Suprapubic skin (tissue), 4 donors: ENCODE results near the gene TBC1D4.

Experiments used
- EP300 ChIP-seq: sonication (generic); formaldehyde crosslinking; IDR thresholded peaks from one replicate; pipeline ENCODE4 v1.6.1; 2017; ENCODE audit warnings: antibody characterized with exemption
- POLR2A ChIP-seq, 2 donors: fragments of 450-650 bp; IDR thresholded peaks; one replicate each; pipeline ENCODE4 v1.6.1; 2017; ENCODE audit warnings: antibody characterized with exemption in 2 of 2, mild to moderate bottlenecking in 2 of 2, moderate library complexity in 2 of 2
- POLR2AphosphoS5 ChIP-seq, 3 donors: sonication (generic); formaldehyde crosslinking; IDR thresholded peaks; one replicate each; pipeline ENCODE4 v1.6.1; 2017; ENCODE audit warnings: antibody characterized with exemption in 3 of 3
- TF ChIP-seq, protein P1 (sequence below), 2 donors: fragments of 200-600 bp in 1 of 2; fragments of 450-650 bp in 1 of 2; sonication (generic) in 1 of 2; IDR thresholded peaks; one replicate each; pipeline ENCODE4 v1.5.1; 2016 to 2019; ENCODE audit warnings: antibody characterized with exemption in 2 of 2, mild to moderate bottlenecking in 1 of 2, moderate library complexity in 1 of 2

DNA sequence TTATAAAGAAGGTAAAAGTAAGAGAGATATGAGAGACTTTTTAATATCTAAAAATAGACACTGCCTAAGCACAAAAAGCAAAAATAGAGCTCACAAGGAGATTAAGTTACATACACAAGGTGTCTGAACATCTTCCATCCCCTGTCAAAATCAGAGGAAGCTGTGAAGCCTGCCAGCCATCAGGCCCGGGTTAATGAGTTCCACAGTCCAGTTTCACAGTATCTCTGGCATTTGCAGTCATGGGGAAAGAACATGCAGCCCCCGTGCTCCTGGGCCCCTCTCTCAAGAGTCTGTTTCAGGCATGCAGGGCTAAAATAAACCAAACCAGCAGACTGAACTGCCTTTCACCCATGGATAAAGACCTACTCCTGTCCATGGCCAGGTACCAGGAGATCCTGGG lies 79.2 kb downstream of the TBC1D4 start:
- no peak for TF ChIP-seq POLR2A (IDR thresholded peaks at IDR 0.05)
- TF ChIP-seq, protein P1, sequence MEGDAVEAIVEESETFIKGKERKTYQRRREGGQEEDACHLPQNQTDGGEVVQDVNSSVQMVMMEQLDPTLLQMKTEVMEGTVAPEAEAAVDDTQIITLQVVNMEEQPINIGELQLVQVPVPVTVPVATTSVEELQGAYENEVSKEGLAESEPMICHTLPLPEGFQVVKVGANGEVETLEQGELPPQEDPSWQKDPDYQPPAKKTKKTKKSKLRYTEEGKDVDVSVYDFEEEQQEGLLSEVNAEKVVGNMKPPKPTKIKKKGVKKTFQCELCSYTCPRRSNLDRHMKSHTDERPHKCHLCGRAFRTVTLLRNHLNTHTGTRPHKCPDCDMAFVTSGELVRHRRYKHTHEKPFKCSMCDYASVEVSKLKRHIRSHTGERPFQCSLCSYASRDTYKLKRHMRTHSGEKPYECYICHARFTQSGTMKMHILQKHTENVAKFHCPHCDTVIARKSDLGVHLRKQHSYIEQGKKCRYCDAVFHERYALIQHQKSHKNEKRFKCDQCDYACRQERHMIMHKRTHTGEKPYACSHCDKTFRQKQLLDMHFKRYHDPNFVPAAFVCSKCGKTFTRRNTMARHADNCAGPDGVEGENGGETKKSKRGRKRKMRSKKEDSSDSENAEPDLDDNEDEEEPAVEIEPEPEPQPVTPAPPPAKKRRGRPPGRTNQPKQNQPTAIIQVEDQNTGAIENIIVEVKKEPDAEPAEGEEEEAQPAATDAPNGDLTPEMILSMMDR (IDR thresholded peaks at IDR 0.05), result no peak
- TF ChIP-seq EP300, result no peak
- TF ChIP-seq POLR2AphosphoS5 (IDR thresholded peaks at IDR 0.05), result no peak
